Endothelial cell of umbilical vein (primary cell): ENCODE data around the gene OR10G2. TPM values are rescaled to one million over a fixed set of nuclear protein-coding genes. Genes with fewer than 3 reads are reported as not detected.

Experiments used
- BruUV-seq: library from RNA; stranded (reverse); fragments of 400-500 nt; replicated peaks from 2 replicates; lab custom pipeline; 2021; lab: Mats Ljungman, UMichigan
- CTCF ChIA-PET: fragments of 300-600, 350-600 bp; sonication (Branson Sonifier 250); formaldehyde crosslinking; loops from one replicate; lab custom pipeline; 2021; ENCODE audit warnings: antibody characterized with exemption, inconsistent platforms; lab: Charles Lee
- POLR2A ChIA-PET: fragments of 300-600, 350-600 bp; sonication (Branson Sonifier 250); formaldehyde crosslinking; loops from one replicate; lab custom pipeline; 2021; ENCODE audit warnings: antibody characterized with exemption, inconsistent platforms; lab: Charles Lee
- DNase-seq: peaks from one replicate; pipeline ENCODE4 v3.0.0-alpha.2; 2011; ENCODE audit warnings: low read depth, low spot score
- FAIRE-seq: peaks from 2 replicates; lab custom pipeline; 2011; peaks lifted over from hg19 to GRCh38; lab: Jason Lieb, UNC
- H2AFZ ChIP-seq: 2 replicates; pipeline ENCODE4 v1.6.0; 2012; ENCODE audit warnings: low read depth, low read length, control low read depth, inconsistent platforms
- H3K27ac ChIP-seq: 2 replicates; pipeline ENCODE4 v1.5.1; 2011; ENCODE audit warnings: low read depth, mild to moderate bottlenecking, control low read depth, low read length, moderate library complexity; ENCODE audit not compliant: insufficient read depth
- H3K27me3 ChIP-seq, 2 experiments: 2 replicates each; pipeline versions ENCODE4 v1.6.0 to v1.6.1; 2011; ENCODE audit warnings: low read length in 2 of 2, mixed read lengths in 1 of 2; ENCODE audit not compliant: control insufficient read depth in 2 of 2, insufficient read depth in 2 of 2
- H3K36me3 ChIP-seq, 2 experiments: 2 replicates in 1 of 2; 3 replicates in 1 of 2; pipeline ENCODE4 v1.5.1; 2011; ENCODE audit warnings: low read length in 2 of 2, mild to moderate bottlenecking in 1 of 2, moderate library complexity in 1 of 2; ENCODE audit not compliant: control insufficient read depth in 2 of 2, insufficient read depth in 2 of 2; ENCODE audit errors: extremely low read depth in 1 of 2
- H3K4me1 ChIP-seq: 3 replicates; pipeline ENCODE4 v1.5.1; 2011; ENCODE audit warnings: mild to moderate bottlenecking, low read length; ENCODE audit not compliant: control insufficient read depth, insufficient read depth; ENCODE audit errors: extremely low read depth
- H3K4me2 ChIP-seq: 2 replicates; pipeline ENCODE4 v1.6.1; 2011; ENCODE audit warnings: low read length, control low read depth, mixed read lengths; ENCODE audit not compliant: insufficient read depth
- H3K4me3 ChIP-seq, 3 experiments: fragments of 200-600 bp in 1 of 3; sonication (generic), shearing (Covaris generic) in 1 of 3; replicated peaks in 1 of 3; 2 replicates each; pipeline ENCODE4 v1.5.1; 2011 to 2016; ENCODE audit warnings: control low read depth in 3 of 3, low read length in 3 of 3, mild to moderate bottlenecking in 2 of 3, inconsistent platforms in 1 of 3, low read depth in 1 of 3, moderate library complexity in 1 of 3; ENCODE audit not compliant: insufficient read depth in 1 of 3
- H3K79me2 ChIP-seq: 2 replicates; pipeline ENCODE4 v1.6.0; 2012; ENCODE audit warnings: low read length, inconsistent platforms; ENCODE audit not compliant: control insufficient read depth, insufficient read depth
- H3K9ac ChIP-seq: replicated peaks from 2 replicates; pipeline ENCODE3; 2011; ENCODE audit warnings: low read length, control low read depth; ENCODE audit not compliant: insufficient read depth; ENCODE audit errors: extremely low read depth
- H3K9me1 ChIP-seq: replicated peaks from 3 replicates; pipeline ENCODE4 v1.6.0; 2011; ENCODE audit warnings: mild to moderate bottlenecking, low read length; ENCODE audit not compliant: control insufficient read depth, insufficient read depth; ENCODE audit errors: extremely low read depth
- H3K9me3 ChIP-seq: replicated peaks from 2 replicates; pipeline ENCODE4 v1.5.1; 2012; ENCODE audit warnings: low read length, inconsistent platforms; ENCODE audit not compliant: control insufficient read depth, insufficient read depth
- H4K20me1 ChIP-seq: replicated peaks from 2 replicates; pipeline ENCODE3; 2011; ENCODE audit warnings: mild to moderate bottlenecking, low read length; ENCODE audit not compliant: control insufficient read depth, insufficient read depth; ENCODE audit errors: extremely low read depth
- CTCF ChIP-seq, 2 donors: IDR thresholded peaks; 1 replicate in 1 of 2; 2 replicates in 1 of 2; pipeline ENCODE4 v1.5.1; 2011; ENCODE audit warnings: low read length in 2 of 2, mild to moderate bottlenecking in 2 of 2, moderate library complexity in 2 of 2, control low read depth in 1 of 2, inconsistent platforms in 1 of 2, low read depth in 1 of 2; ENCODE audit not compliant: insufficient read depth in 1 of 2; ENCODE audit errors: extremely low read depth in 1 of 2
- EZH2 ChIP-seq: IDR thresholded peaks from 2 replicates; pipeline ENCODE4 v1.6.1; 2012; ENCODE audit warnings: borderline replicate concordance, low read depth, mild to moderate bottlenecking, moderate library complexity, low read length, inconsistent platforms; ENCODE audit not compliant: severe bottlenecking
- FOS ChIP-seq: IDR thresholded peaks from 2 replicates; pipeline ENCODE4 v1.6.1; 2011; ENCODE audit warnings: mild to moderate bottlenecking, low read length, moderate library complexity, borderline replicate concordance; ENCODE audit not compliant: insufficient read depth
- GATA2 ChIP-seq: IDR thresholded peaks from 2 replicates; pipeline ENCODE4 v1.7.0; 2011; ENCODE audit warnings: low read depth, mild to moderate bottlenecking, moderate library complexity, mixed read lengths, low read length; ENCODE audit not compliant: insufficient read length, insufficient read depth
- JUN ChIP-seq: IDR thresholded peaks from 2 replicates; pipeline ENCODE4 v1.6.1; 2011; ENCODE audit warnings: borderline replicate concordance, low read depth; ENCODE audit not compliant: insufficient read length, insufficient read depth
- MYC ChIP-seq: IDR thresholded peaks from one replicate; pipeline ENCODE4 v1.6.1; 2011; ENCODE audit warnings: mild to moderate bottlenecking, low read depth, low read length
- POLR2A ChIP-seq: IDR thresholded peaks from 2 replicates; pipeline ENCODE4 v1.6.1; 2012; ENCODE audit warnings: low read depth, mild to moderate bottlenecking, control low read depth, low read length
- POLR2AphosphoS5 ChIP-seq: IDR thresholded peaks from 2 replicates; pipeline ENCODE4 v1.6.1; 2012; ENCODE audit warnings: low read depth, mild to moderate bottlenecking, control low read depth, low read length, moderate library complexity; ENCODE audit not compliant: insufficient read depth
- dilution Hi-C: fragments of 300-500 bp; cut with MboI; formaldehyde crosslinking; loops from one replicate; pipeline ENCODE4 v1.15.0; 2019; ENCODE audit warnings: low sequenced_read_pairs; ENCODE audit not compliant: extremely low pct_ligation_motif_present
- intact Hi-C: fragments of 100-400 bp; cut with micrococcal nuclease; formaldehyde crosslinking; loops from one replicate; pipeline ENCODE4 v1.10.0; 2022
- polyA plus RNA-seq, 4 experiments: library from polyadenylated mRNA; depleted of rRNA in 3 of 4; stranded (reverse) in 3 of 4; unstranded in 1 of 4; fragments of >200 nt; gene quantifications; 2 replicates each; pipeline versions ENCODE4 v1.2.1 to v1.2.3, GENCODE V29; 2011 to 2012; ENCODE audit warnings: missing spikeins in 1 of 4
- total RNA-seq: library from RNA; stranded (reverse); gene quantifications from 2 replicates; pipeline ENCODE4 v1.2.3, GENCODE V29; 2021
- TF ChIP-seq, protein P1 (sequence below): IDR thresholded peaks from 2 replicates; pipeline ENCODE4 v1.6.1; 2011; ENCODE audit not compliant: insufficient read depth, insufficient read length

Gene OR10G2
- total and polyA plus RNA-seq, 2 donors (not counting 3 experiments of a cell fraction or from before 2014, with no cell fraction given), result not detected

DNA sequence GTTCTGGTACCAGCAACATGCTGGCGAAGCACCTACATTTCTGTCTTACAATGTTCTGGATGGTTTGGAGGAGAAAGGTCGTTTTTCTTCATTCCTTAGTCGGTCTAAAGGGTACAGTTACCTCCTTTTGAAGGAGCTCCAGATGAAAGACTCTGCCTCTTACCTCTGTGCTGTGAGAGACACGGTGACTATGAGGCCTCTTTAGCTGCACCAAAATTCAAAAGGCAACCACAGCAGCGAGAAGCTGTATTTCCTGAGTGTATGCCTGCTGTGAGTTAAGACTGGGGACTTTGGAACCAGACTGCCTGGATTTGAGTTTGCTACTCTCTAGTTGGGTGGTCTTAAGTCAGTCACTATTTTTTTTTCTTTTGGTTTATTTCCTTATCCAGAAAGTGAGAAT, 8.7 kb upstream of the OR10G2 start:
- Histone ChIP-seq H3K9me1 (no peaks in the 10 kb centered on the region), H3K4me3 (no peak overlapping the region), H3K27ac (no peak overlapping the region), H3K9me3 (no peaks in the 10 kb centered on the region), H3K79me2 (no peaks in the 10 kb centered on the region), H3K4me2 (no peak overlapping the region), H2AFZ (no peak overlapping the region), H3K9ac (no peak overlapping the region), H3K4me1 (no peaks in the 10 kb centered on the region), H3K27me3 (no peaks in the 10 kb centered on the region), H4K20me1 (no peaks in the 10 kb centered on the region), H3K36me3 (no peaks in the 10 kb centered on the region)
- no TSS peak for BruUV-seq
- CTCF ChIA-PET, result no interaction called here
- DNase-seq, result no peak
- TF ChIP-seq CTCF (IDR thresholded peaks at IDR 0.05; ENCODE audit: extremely low read depth in 1 of 2, insufficient read depth in 1 of 2, low read depth in 1 of 2, low read length in 2 of 2) (no peak), POLR2A (no peak), POLR2AphosphoS5 (no peak), MYC (no peak), FOS (no peak), EZH2 (no peak), GATA2 (no peak), JUN (no peak)
- TF ChIP-seq, protein P1, sequence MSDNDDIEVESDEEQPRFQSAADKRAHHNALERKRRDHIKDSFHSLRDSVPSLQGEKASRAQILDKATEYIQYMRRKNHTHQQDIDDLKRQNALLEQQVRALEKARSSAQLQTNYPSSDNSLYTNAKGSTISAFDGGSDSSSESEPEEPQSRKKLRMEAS, result no peak
- FAIRE-seq, result no peak
- POLR2A ChIA-PET, result no interaction called here
- dilution Hi-C loops (no loop called here), intact Hi-C loops (loop anchor here (10.0 kb wide), 1 partner anchor 71 kb away; no protein-coding TSS in a partner anchor)
